NK-92 treated with Interleukin-12 subunit alpha and Interleukin-12 subunit beta, amount 100 ng/mL, for 24 hours (cell line): Measurements from ENCODE around the gene PDCD11.
"Not testable (repeated sequence)": the region's sequence is repeated elsewhere in the genome, so short reads cannot be mapped to it uniquely, and the experiment has no call there.

Source experiments
- DNase-seq: peaks from one replicate; lab custom pipeline; 2025; lab: John Stamatoyannopoulos, UW

Gene PDCD11

GRCh38 chr10:103396067-103396788 lies at the start of gene PDCD11, which contains the start of gene ATP5MK:
Gene PDCD11, plus strand, starts transcription at chr10:103396626. Its CDS starts 1,801 bp downstream, at chr10:103398427.
Gene ATP5MK, minus strand, starts transcription at chr10:103396475. Its CDS starts 4,018 bp downstream, at chr10:103392457.
- DNase-seq = peak; percentile 93

- DNase-seq = no peak
Measured at GRCh38 chr10:103350175-103350516, 46.3 kb upstream of the PDCD11 start.

GRCh38 chr10:103350517-103351260 lies 45.7 kb upstream of the PDCD11 start, which contains the start of gene PCGF6:
Gene PCGF6, minus strand, starts transcription at chr10:103351140. Its CDS starts 74 bp downstream, at chr10:103351066.
- DNase-seq = peak; percentile 72

GRCh38 chr10:103353281-103353680 lies 43.1 kb upstream of the PDCD11 start:
- no peak for DNase-seq

GRCh38 chr10:103354567-103354966 lies 41.9 kb upstream of the PDCD11 start:
- DNase-seq = not testable (repeated sequence)

- DNase-seq = no peak
Measured at GRCh38 chr10:103355906-103356599, 40.4 kb upstream of the PDCD11 start.

GRCh38 chr10:103359493-103359892 lies 36.9 kb upstream of the PDCD11 start:
- not testable (repeated sequence) for DNase-seq

GRCh38 chr10:103360791-103361190 lies 35.6 kb upstream of the PDCD11 start:
- not testable (repeated sequence) for DNase-seq

GRCh38 chr10:103367379-103367781 lies 29.0 kb upstream of the PDCD11 start:
- no peak for DNase-seq

GRCh38 chr10:103367782-103368518 lies 28.5 kb upstream of the PDCD11 start, which contains the start of gene TAF5:
Gene TAF5, plus strand, starts transcription at chr10:103367976. Its CDS starts 14 bp downstream, at chr10:103367990.
- DNase-seq = peak; percentile 82

- no peak for DNase-seq
Measured at GRCh38 chr10:103373544-103373943, 22.9 kb upstream of the PDCD11 start.

- DNase-seq = no peak
Measured at GRCh38 chr10:103374263-103374662, 22.2 kb upstream of the PDCD11 start.

- no peak for DNase-seq
Measured at GRCh38 chr10:103382769-103383168, 13.7 kb upstream of the PDCD11 start.

- no peak for DNase-seq
Measured at GRCh38 chr10:103394180-103394579, 2.2 kb upstream of the PDCD11 start.

- no peak for DNase-seq
Measured at GRCh38 chr10:103395754-103396066, 716 bp upstream of the PDCD11 start.

GRCh38 chr10:103396789-103397087 lies 312 bp downstream of the PDCD11 start:
- DNase-seq = no peak

GRCh38 chr10:103397191-103397825 lies 882 bp downstream of the PDCD11 start:
- no peak for DNase-seq

- DNase-seq = no peak
Measured at GRCh38 chr10:103413564-103413963, 17.1 kb downstream of the PDCD11 start.

- DNase-seq = no peak
Measured at GRCh38 chr10:103415581-103415980, 19.2 kb downstream of the PDCD11 start.

- DNase-seq = no peak
Measured at GRCh38 chr10:103416436-103417147, 20.2 kb downstream of the PDCD11 start.

GRCh38 chr10:103417148-103417469 lies 20.7 kb downstream of the PDCD11 start:
- DNase-seq = not testable (repeated sequence)
